HG03457 (cell line): ENCODE measurements around the gene GSTA3.
"Not testable (repeated sequence)": the region's sequence is repeated elsewhere in the genome, so short reads cannot be mapped to it uniquely, and the experiment has no call there.

ENCODE experiments used
- ATAC-seq: cut with Tn5 transposase; IDR thresholded peaks from one replicate; pipeline ENCODE4 v1.9.1; 2021; ENCODE audit warnings: moderate number of reproducible peaks; ENCODE audit not compliant: unreplicated experiment

The GSTA3 gene

DNA sequence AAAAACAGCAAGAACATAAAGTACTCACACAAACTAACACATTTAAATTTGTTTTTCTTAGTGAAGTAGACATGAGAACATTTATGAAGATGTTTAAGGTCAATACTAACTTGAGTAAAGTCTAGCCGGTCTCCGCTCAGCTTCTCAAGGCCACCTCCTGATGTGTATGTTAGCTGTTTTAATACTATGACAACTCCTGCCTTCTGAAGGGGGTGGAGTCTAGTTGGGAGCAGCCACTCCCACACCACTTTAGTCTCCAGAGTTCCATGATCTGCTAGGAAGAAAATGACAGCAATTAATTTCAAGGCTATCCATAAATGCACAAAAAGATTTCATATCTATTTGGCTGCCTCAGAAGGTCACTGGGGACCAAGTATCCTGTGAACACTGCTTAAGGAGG, at the start of gene GSTA3:
Gene GSTA3, minus strand, starts transcription at position 168 of the 400 bp plus-strand sequence. CDS start 3,864 bp downstream, outside the sequence.
- no peak for ATAC-seq

- ATAC-seq: no peak
Observed at GRCh38 chr6:52958546-52959255, 49.2 kb upstream of the GSTA3 start.

- ATAC-seq: no peak
Observed at GRCh38 chr6:52955871-52956270, 46.4 kb upstream of the GSTA3 start.

GRCh38 chr6:52953911-52954839, 44.7 kb upstream of the GSTA3 start:
- no peak for ATAC-seq

- no peak for ATAC-seq
Observed at GRCh38 chr6:52946306-52946705, 36.8 kb upstream of the GSTA3 start.

- ATAC-seq: not testable (repeated sequence)
Observed at GRCh38 chr6:52942821-52943220, 33.3 kb upstream of the GSTA3 start.

- ATAC-seq: no peak
Observed at GRCh38 chr6:52942221-52942620, 32.7 kb upstream of the GSTA3 start.

DNA sequence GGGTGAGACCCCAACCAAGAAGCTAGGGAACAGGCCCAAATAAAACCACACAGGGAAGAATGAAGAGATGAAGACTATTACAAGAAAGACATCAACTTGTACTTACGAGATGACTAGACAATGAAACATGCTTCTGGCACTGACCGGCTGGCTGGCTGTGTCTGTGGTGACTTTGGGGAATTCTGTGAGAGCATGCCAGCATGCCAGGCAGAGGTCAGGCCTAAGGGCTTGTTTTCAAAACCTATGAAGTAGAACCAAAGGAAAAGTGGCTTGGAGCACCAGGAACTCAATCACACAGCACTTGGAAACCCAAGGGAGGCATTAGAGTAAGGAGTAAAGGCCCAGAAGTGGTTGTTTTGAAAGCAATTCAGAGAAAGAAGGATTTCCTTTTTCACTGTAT, 28.4 kb upstream of the GSTA3 start:
- ATAC-seq: no peak

- no peak for ATAC-seq
Observed at GRCh38 chr6:52933778-52934177, 24.3 kb upstream of the GSTA3 start.

GRCh38 chr6:52931351-52931750, 21.9 kb upstream of the GSTA3 start:
- no peak for ATAC-seq

GRCh38 chr6:52929321-52930164, 20.0 kb upstream of the GSTA3 start:
- no peak for ATAC-seq

GRCh38 chr6:52927451-52927850, 18.0 kb upstream of the GSTA3 start:
- ATAC-seq: no peak

DNA sequence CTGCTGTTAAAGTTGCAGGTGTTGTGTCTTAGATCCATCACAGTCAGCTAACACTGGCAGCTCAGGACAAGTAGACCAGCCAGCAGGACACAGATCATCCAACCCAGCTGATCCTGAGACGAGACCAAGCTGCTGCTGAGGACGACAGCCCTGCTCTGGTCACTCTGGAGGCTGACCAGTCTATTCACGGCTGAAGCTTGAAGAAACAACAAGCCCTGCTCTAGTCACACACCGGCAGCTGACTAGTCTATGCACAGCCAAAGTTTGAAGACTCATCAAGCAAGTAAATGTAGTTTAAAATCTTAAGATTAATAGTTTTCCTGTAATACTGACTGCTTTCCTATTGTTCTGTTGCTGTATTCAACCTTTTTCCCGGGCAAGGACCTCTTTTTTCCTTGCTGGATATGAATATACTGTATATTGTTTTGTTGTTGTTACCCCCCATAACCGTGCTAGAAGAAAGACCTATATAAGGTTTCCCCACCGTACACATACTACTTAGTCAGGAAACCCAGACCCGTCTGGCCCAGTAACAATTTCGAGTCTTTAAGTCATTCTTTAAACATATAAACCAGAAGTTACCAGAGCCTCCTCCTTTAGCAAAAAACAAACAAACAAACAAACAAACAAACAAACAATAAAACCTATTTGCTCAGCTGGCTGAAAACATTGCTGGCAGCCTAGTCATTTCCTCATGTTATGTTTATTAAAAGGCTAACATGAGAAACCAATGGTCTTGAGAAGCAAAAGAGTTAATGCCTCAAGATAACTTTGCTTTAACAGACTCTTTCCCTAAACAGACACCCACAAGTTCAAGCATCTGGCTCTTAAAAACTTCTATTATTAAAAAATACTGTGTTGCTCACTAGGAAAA, 16.7 kb upstream of the GSTA3 start:
- ATAC-seq: no peak

GRCh38 chr6:52925042-52925441, 15.5 kb upstream of the GSTA3 start:
- no peak for ATAC-seq

DNA sequence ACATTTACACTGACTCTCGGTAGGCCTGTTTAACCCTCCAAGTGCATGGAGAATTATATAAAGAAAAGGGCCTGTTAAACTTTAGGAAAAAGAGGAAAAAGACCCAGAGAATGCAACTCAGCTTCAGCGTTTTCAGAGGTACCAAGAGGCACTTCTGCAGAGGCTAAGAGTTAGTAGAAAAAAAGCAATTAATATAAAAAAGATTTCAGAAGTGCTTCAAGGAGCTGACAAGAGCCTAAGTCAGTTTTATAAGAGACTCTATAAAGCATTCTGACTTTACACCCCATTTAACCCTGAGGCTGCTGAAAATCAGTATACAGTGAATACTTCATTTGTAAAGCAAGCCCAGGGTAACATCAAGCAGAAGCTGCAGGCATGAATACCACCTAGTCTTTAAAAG, 14.2 kb upstream of the GSTA3 start:
- ATAC-seq: not testable (repeated sequence)

DNA sequence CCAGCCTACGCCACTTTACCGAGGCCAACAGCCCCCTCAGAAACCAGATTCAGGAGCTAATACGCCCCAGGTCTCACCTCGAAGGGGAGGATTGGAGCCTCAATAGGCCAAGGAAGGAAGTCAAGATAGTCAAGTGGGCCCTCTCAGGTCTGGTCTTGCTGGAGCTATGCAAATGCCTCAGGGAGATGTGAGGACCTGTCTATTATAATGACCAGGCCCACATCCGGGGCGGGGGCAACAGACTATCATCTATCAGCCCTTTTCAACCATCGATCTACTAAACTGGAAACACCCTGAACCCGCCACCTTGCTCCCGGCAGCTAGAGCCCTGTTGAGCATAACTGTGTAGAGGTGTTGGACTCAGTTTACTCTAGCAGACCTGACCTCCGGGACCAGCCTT, 12.7 kb upstream of the GSTA3 start:
- no peak for ATAC-seq

GRCh38 chr6:52921743-52922142, 12.2 kb upstream of the GSTA3 start:
- no peak for ATAC-seq

DNA sequence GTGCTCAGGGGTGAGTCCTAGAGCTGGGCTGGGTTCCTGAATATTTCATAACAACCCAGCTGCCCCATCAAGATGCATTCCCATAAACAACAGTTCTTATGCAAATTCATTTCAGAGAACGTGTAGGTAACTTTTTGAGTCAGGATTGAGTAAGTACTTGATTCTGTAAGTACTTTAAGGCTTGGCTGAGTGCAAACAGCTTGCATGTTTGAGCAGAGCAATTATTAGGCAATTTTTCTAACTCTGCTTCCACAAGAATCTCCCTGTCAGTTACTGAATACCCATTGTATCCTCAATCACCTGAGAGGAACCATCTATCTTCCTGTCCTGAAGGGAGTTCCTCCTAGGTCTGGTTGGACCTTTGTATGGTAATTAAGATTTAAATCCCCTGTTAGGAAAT, 10.0 kb upstream of the GSTA3 start:
- not testable (repeated sequence) for ATAC-seq

GRCh38 chr6:52918771-52919170, 9.3 kb upstream of the GSTA3 start:
- not testable (repeated sequence) for ATAC-seq

- ATAC-seq: not testable (repeated sequence)
Observed at GRCh38 chr6:52918027-52918686, 8.7 kb upstream of the GSTA3 start.
